ENCODE measurements around the gene TBC1D2. TPM values are rescaled to one million over a fixed set of nuclear protein-coding genes. Genes with fewer than 3 reads are reported as not detected.

The TBC1D2 gene
- total and polyA plus RNA-seq, 2 experiments from 2014 or later: 3.7 to 6.8 TPM

GRCh38 chr9:98152526-98152925 lies 102.9 kb downstream of the TBC1D2 start (continued):
- TF ChIP-seq ETS1 (IDR thresholded peaks at IDR 0.05) (no peak), ZNF331 (CRISPR knock-in tag; IDR thresholded peaks at IDR 0.05; ENCODE audit: low read depth) (no peak), CTCF (conservative IDR thresholded peaks at IDR 0.05; ENCODE audit: low read depth in 2 of 2) (no peak)

DNA sequence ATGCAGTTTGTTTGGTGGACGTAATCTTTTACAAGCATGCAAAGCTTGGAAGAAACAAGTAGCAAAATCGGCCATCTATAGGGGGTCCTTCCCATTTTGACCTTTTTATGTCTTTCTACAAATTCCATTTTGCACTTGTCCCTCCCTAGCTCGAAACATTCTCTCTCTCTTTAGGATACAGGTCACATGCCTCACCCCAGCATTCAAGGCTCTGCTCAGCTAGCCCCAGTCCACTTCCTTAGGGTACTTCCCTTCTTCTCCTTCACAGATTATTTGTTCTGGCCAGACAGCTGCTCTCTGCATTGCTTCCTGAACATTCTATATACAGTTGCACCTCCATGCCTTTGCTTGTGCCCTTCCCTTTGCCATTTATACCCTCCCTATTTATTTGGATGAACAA lies 104.7 kb downstream of the TBC1D2 start:
- Histone ChIP-seq H3K4me2 (no peak overlapping the region), H3K36me3 (ENCODE audit: insufficient read depth) (0 out of 2 replicates have a peak, but pooled peaks cover 5% of the 10 kb centered on the region), H3K27me3 (ENCODE audit: insufficient read depth) (no peaks in the 10 kb centered on the region), H3K79me2 (replicated peaks; ENCODE audit: insufficient read depth) (no peaks in the 10 kb centered on the region), H4K20me1 (replicated peaks; ENCODE audit: insufficient read depth) (no peaks in the 10 kb centered on the region), H2AFZ (no peak overlapping the region), H3K4me1 (ENCODE audit: insufficient read depth) (no peaks in the 10 kb centered on the region), H3K4me3 (no peak overlapping the region), H3K9me2 (ENCODE audit: insufficient read depth) (no peaks in the 10 kb centered on the region), H3F3A (replicated peaks; ENCODE audit: low read depth) (no peaks in the 10 kb centered on the region; the same call in 1 of the 2 replicates), H3K27ac (ENCODE audit: low read depth) (0 out of 2 replicates have a peak overlapping the region, but pooled peaks have one; percentile 26)
- H3K9me3 Mint-ChIP-seq: no peaks in the 10 kb centered on the region
- H3K27me3 Mint-ChIP-seq (ENCODE audit: insufficient read depth, low read depth, poor library complexity): peaks cover 5% of the 10 kb centered on the region
- H3K36me3 Mint-ChIP-seq (ENCODE audit: low read depth): no peaks in the 10 kb centered on the region
- H3K4me1 Mint-ChIP-seq: peaks cover 6% of the 10 kb centered on the region; the same call in 2 of the 3 replicates
- DNase-seq (ENCODE audit: low spot score): no peak
- no peak overlapping the region; the same call in none of the 2 replicates for H3K27ac Mint-ChIP-seq
- TF ChIP-seq ZNF331 (CRISPR knock-in tag; IDR thresholded peaks at IDR 0.05; ENCODE audit: low read depth) (no peak), CREB1 (CRISPR knock-in tag; IDR thresholded peaks at IDR 0.05; ENCODE audit: low read depth) (no peak), POLR2AphosphoS5 (IDR thresholded peaks at IDR 0.05; ENCODE audit: low read depth) (no peak), CTCF (conservative IDR thresholded peaks at IDR 0.05; ENCODE audit: low read depth in 2 of 2) (no peak)
- TF ChIP-seq, protein P1, sequence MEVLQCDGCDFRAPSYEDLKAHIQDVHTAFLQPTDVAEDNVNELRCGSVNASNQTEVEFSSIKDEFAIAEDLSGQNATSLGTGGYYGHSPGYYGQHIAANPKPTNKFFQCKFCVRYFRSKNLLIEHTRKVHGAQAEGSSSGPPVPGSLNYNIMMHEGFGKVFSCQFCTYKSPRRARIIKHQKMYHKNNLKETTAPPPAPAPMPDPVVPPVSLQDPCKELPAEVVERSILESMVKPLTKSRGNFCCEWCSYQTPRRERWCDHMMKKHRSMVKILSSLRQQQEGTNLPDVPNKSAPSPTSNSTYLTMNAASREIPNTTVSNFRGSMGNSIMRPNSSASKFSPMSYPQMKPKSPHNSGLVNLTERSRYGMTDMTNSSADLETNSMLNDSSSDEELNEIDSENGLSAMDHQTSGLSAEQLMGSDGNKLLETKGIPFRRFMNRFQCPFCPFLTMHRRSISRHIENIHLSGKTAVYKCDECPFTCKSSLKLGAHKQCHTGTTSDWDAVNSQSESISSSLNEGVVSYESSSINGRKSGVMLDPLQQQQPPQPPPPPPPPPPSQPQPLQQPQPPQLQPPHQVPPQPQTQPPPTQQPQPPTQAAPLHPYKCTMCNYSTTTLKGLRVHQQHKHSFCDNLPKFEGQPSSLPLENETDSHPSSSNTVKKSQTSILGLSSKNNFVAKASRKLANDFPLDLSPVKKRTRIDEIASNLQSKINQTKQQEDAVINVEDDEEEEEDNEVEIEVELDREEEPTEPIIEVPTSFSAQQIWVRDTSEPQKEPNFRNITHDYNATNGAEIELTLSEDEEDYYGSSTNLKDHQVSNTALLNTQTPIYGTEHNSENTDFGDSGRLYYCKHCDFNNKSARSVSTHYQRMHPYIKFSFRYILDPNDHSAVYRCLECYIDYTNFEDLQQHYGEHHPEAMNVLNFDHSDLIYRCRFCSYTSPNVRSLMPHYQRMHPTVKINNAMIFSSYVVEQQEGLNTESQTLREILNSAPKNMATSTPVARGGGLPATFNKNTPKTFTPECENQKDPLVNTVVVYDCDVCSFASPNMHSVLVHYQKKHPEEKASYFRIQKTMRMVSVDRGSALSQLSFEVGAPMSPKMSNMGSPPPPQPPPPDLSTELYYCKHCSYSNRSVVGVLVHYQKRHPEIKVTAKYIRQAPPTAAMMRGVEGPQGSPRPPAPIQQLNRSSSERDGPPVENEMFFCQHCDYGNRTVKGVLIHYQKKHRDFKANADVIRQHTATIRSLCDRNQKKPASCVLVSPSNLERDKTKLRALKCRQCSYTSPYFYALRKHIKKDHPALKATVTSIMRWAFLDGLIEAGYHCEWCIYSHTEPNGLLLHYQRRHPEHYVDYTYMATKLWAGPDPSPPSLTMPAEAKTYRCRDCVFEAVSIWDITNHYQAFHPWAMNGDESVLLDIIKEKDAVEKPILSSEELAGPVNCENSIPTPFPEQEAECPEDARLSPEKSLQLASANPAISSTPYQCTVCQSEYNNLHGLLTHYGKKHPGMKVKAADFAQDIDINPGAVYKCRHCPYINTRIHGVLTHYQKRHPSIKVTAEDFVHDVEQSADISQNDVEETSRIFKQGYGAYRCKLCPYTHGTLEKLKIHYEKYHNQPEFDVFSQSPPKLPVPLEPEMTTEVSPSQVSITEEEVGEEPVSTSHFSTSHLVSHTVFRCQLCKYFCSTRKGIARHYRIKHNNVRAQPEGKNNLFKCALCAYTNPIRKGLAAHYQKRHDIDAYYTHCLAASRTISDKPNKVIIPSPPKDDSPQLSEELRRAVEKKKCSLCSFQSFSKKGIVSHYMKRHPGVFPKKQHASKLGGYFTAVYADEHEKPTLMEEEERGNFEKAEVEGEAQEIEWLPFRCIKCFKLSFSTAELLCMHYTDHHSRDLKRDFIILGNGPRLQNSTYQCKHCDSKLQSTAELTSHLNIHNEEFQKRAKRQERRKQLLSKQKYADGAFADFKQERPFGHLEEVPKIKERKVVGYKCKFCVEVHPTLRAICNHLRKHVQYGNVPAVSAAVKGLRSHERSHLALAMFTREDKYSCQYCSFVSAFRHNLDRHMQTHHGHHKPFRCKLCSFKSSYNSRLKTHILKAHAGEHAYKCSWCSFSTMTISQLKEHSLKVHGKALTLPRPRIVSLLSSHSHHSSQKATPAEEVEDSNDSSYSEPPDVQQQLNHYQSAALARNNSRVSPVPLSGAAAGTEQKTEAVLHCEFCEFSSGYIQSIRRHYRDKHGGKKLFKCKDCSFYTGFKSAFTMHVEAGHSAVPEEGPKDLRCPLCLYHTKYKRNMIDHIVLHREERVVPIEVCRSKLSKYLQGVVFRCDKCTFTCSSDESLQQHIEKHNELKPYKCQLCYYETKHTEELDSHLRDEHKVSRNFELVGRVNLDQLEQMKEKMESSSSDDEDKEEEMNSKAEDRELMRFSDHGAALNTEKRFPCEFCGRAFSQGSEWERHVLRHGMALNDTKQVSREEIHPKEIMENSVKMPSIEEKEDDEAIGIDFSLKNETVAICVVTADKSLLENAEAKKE (CRISPR knock-in tag; IDR thresholded peaks at IDR 0.05): no peak
- H3K4me3 Mint-ChIP-seq: no peak overlapping the region
- ATAC-seq: no peak
